H9 (cell line): ENCODE results near the gene GBP4. TPM values are rescaled to one million over a fixed set of nuclear protein-coding genes. Genes with fewer than 3 reads are reported as not detected.

Experiments
- DNase-seq: peaks from one replicate; pipeline ENCODE4 v3.0.0-alpha.2; 2017
- H2AFZ ChIP-seq: one replicate; pipeline ENCODE4 v1.6.1; 2013; ENCODE audit warnings: mild to moderate bottlenecking, low read length, control low read depth, moderate library complexity
- H2AK5ac ChIP-seq: 2 replicates; pipeline ENCODE4 v1.6.1; 2013; ENCODE audit warnings: low read length, control low read depth, mixed read lengths; ENCODE audit not compliant: insufficient read length
- H2BK120ac ChIP-seq: one replicate; pipeline ENCODE4 v1.6.1; 2013; ENCODE audit warnings: low read depth, mild to moderate bottlenecking, low read length, control low read depth, inconsistent platforms; ENCODE audit not compliant: poor library complexity, severe bottlenecking
- H2BK12ac ChIP-seq: 2 replicates; pipeline ENCODE4 v1.6.1; 2013; ENCODE audit warnings: low read length, control low read depth, mixed read lengths, low read depth; ENCODE audit not compliant: insufficient read length
- H2BK15ac ChIP-seq: 2 replicates; pipeline ENCODE4 v1.6.1; 2013; ENCODE audit warnings: low read depth, low read length, control low read depth
- H2BK20ac ChIP-seq: one replicate; pipeline ENCODE4 v1.6.1; 2013; ENCODE audit warnings: low read depth, mild to moderate bottlenecking, low read length, control low read depth, inconsistent platforms; ENCODE audit not compliant: poor library complexity, severe bottlenecking
- H2BK5ac ChIP-seq: 2 replicates; pipeline ENCODE4 v1.6.1; 2013; ENCODE audit warnings: low read length, control low read depth, mixed read lengths; ENCODE audit not compliant: insufficient read length
- H3K14ac ChIP-seq: 2 replicates; pipeline ENCODE4 v1.6.1; 2013; ENCODE audit warnings: low read length, control low read depth; ENCODE audit not compliant: insufficient read depth
- H3K18ac ChIP-seq: 2 replicates; pipeline ENCODE4 v1.6.1; 2013; ENCODE audit warnings: low read depth, mild to moderate bottlenecking, mixed read lengths, low read length, control low read depth; ENCODE audit not compliant: insufficient read length
- H3K23ac ChIP-seq: 2 replicates; pipeline ENCODE4 v1.6.1; 2013; ENCODE audit warnings: low read length, control low read depth, mixed read lengths, low read depth; ENCODE audit not compliant: insufficient read length
- H3K23me2 ChIP-seq: 2 replicates; pipeline ENCODE4 v1.6.1; 2013; ENCODE audit warnings: low read depth, mild to moderate bottlenecking, mixed read lengths, low read length, control low read depth; ENCODE audit not compliant: insufficient read length, poor library complexity, severe bottlenecking
- H3K27ac ChIP-seq: 2 replicates; pipeline ENCODE4 v1.5.1; 2013; ENCODE audit warnings: low read length, control low read depth, mixed read lengths, low read depth; ENCODE audit not compliant: insufficient read length
- H3K27me3 ChIP-seq: 2 replicates; pipeline ENCODE4 v1.6.1; 2013; ENCODE audit warnings: low read length, control low read depth, inconsistent platforms; ENCODE audit not compliant: insufficient read depth
- H3K4ac ChIP-seq: 2 replicates; pipeline ENCODE4 v1.6.1; 2013; ENCODE audit warnings: low read depth, mild to moderate bottlenecking, control low read depth, inconsistent platforms, low read length, moderate library complexity
- H3K4me1 ChIP-seq: 2 replicates; pipeline ENCODE4 v1.6.1; 2013; ENCODE audit warnings: low read length, control low read depth, inconsistent platforms; ENCODE audit not compliant: insufficient read depth
- H3K4me2 ChIP-seq: 2 replicates; pipeline ENCODE4 v1.6.1; 2013; ENCODE audit warnings: low read length, control low read depth, mixed read lengths; ENCODE audit not compliant: insufficient read length, insufficient read depth
- H3K56ac ChIP-seq: 2 replicates; pipeline ENCODE4 v1.6.1; 2013; ENCODE audit warnings: low read depth, mild to moderate bottlenecking, mixed read lengths, low read length, control low read depth; ENCODE audit not compliant: insufficient read length
- H3K79me1 ChIP-seq: 2 replicates; pipeline ENCODE4 v1.6.1; 2013; ENCODE audit warnings: low read depth, mild to moderate bottlenecking, moderate library complexity, low read length, control low read depth, inconsistent platforms; ENCODE audit not compliant: insufficient read depth, poor library complexity, severe bottlenecking
- H3K79me2 ChIP-seq: 2 replicates; pipeline ENCODE4 v1.6.1; 2013; ENCODE audit warnings: low read length, control low read depth, inconsistent platforms; ENCODE audit not compliant: insufficient read depth
- H3K9ac ChIP-seq: 2 replicates; pipeline ENCODE4 v1.6.1; 2013; ENCODE audit warnings: low read length, control low read depth, mixed read lengths; ENCODE audit not compliant: insufficient read length; ENCODE audit errors: extremely low read depth
- H3K9me3 ChIP-seq: one replicate; pipeline ENCODE4 v1.6.1; 2013; ENCODE audit warnings: low read depth, low read length, inconsistent platforms; ENCODE audit not compliant: control insufficient read depth
- H3T11ph ChIP-seq: one replicate; pipeline ENCODE4 v1.6.1; 2013; ENCODE audit warnings: mild to moderate bottlenecking, low read length, control low read depth, inconsistent platforms
- H4K20me1 ChIP-seq: one replicate; pipeline ENCODE4 v1.6.1; 2013; ENCODE audit not compliant: control insufficient read depth, insufficient read length, insufficient read depth
- H4K5ac ChIP-seq: 2 replicates; pipeline ENCODE4 v1.6.1; 2013; ENCODE audit warnings: low read depth, mild to moderate bottlenecking, mixed read lengths, low read length, control low read depth; ENCODE audit not compliant: insufficient read length
- H4K8ac ChIP-seq: replicated peaks from 2 replicates; pipeline ENCODE4 v1.6.1; 2013; ENCODE audit warnings: low read length, control low read depth, mixed read lengths, low read depth; ENCODE audit not compliant: insufficient read length
- H4K91ac ChIP-seq: 2 replicates; pipeline ENCODE4 v1.6.1; 2013; ENCODE audit warnings: low read depth, mild to moderate bottlenecking, moderate library complexity, mixed read lengths, low read length, control low read depth; ENCODE audit not compliant: insufficient read length
- H3K27ac Mint-ChIP-seq, 3 experiments: 2 replicates in 2 of 3; 3 replicates in 1 of 3; pipeline ENCODE4 v1.8.0; 2020 to 2021; ENCODE audit warnings: mixed read lengths in 3 of 3, mild to moderate bottlenecking in 1 of 3, moderate library complexity in 1 of 3
- H3K27me3 Mint-ChIP-seq: 2 replicates; pipeline ENCODE4 v1.8.0; 2021; ENCODE audit warnings: low read depth, mild to moderate bottlenecking, moderate library complexity, mixed read lengths
- H3K36me3 Mint-ChIP-seq, 3 experiments: 2 replicates in 2 of 3; 3 replicates in 1 of 3; pipeline ENCODE4 v1.8.0; 2020 to 2021; ENCODE audit warnings: low read depth in 3 of 3, mixed read lengths in 3 of 3; ENCODE audit not compliant: insufficient read depth in 1 of 3
- H3K4me1 Mint-ChIP-seq, 2 experiments: 2 replicates each; pipeline ENCODE4 v1.8.0; 2020; ENCODE audit warnings: mixed read lengths in 2 of 2
- H3K4me3 Mint-ChIP-seq, 2 experiments: 2 replicates in 1 of 2; 3 replicates in 1 of 2; pipeline ENCODE4 v1.8.0; 2020 to 2021; ENCODE audit warnings: mild to moderate bottlenecking in 2 of 2, mixed read lengths in 2 of 2, moderate library complexity in 1 of 2
- H3K9me3 Mint-ChIP-seq, 2 experiments: 2 replicates in 1 of 2; 3 replicates in 1 of 2; pipeline ENCODE4 v1.8.0; 2020; ENCODE audit warnings: mild to moderate bottlenecking in 2 of 2, mixed read lengths in 2 of 2, moderate library complexity in 1 of 2
- CTCF ChIP-seq: fragments of 200-600 bp; sonication (generic); conservative IDR thresholded peaks from 3 replicates; pipeline ENCODE4 v1.8.0; 2021; ENCODE audit warnings: antibody characterized with exemption, mild to moderate bottlenecking
- WGBS: extraction: QIAGEN DNeasy Blood & Tissue Kit; methylation state at CpG from one replicate; pipeline ENCODE4 v1.1.7; 2013; ENCODE audit warnings: missing lambda C conversion rate, low lambda C conversion rate, mixed read lengths; ENCODE audit not compliant: insufficient read length; ENCODE audit errors: extremely low coverage; 5-methylcytosine and 5-hydroxymethylcytosine counted together
- total RNA-seq: library from RNA; stranded (reverse); gene quantifications from 2 replicates; pipeline ENCODE4 v1.2.1, GENCODE V29; 2021

The GBP4 gene
- total RNA-seq, 1 experiment from 2014 or later = not detected

GRCh38 chr1:89243046-89243445 lies 44.3 kb upstream of the GBP4 start:
- Histone ChIP-seq H4K5ac (no peak overlapping the region), H3K9me3 (no peaks in the 10 kb centered on the region), H3K23me2 (no peaks in the 10 kb centered on the region), H3K23ac (no peak overlapping the region), H3K9ac (no peak overlapping the region), H3K27me3 (no peaks in the 10 kb centered on the region), H2BK12ac (no peak overlapping the region), H3K56ac (no peak overlapping the region), H2BK15ac (no peak overlapping the region), H4K8ac (no peak overlapping the region), H2BK5ac (no peak overlapping the region), H3K79me1 (no peaks in the 10 kb centered on the region), H4K20me1 (no peaks in the 10 kb centered on the region), H2BK120ac (no peak overlapping the region), H3K27ac (no peak overlapping the region), H3K18ac (no peak overlapping the region), H3K4me2 (no peak overlapping the region), H2AFZ (no peak overlapping the region), H3K4me1 (no peaks in the 10 kb centered on the region; the same call in 1 of the 2 replicates), H3K79me2 (no peaks in the 10 kb centered on the region), H3K4ac (no peak overlapping the region), H3K14ac (no peak overlapping the region), H3T11ph (no peak overlapping the region), H4K91ac (no peak overlapping the region), H2BK20ac (no peak overlapping the region), H2AK5ac (no peak overlapping the region)
- Mint-ChIP-seq H3K36me3 (peaks cover 0 to 6% (median 0%) of the 10 kb centered on the region in 3 experiments; a peak in 2 of 7 replicates), H3K4me1 (peaks cover 17 to 18% of the 10 kb centered on the region in 2 experiments), H3K4me3 (no peak overlapping the region), H3K27me3 (no peaks in the 10 kb centered on the region), H3K9me3 (peaks cover 7% of the 10 kb centered on the region in 2 experiments; a peak in 3 of 5 replicates), H3K27ac (no peak overlapping the region)
- DNase-seq = no peak
- TF ChIP-seq CTCF = no peak
- WGBS = no CpG with 5 or more reads among the region's 3 CpGs
